Testis (tissue), 3 donors: ENCODE data around the gene LRRN2. TPM values are rescaled to one million over a fixed set of nuclear protein-coding genes. Genes with fewer than 3 reads are reported as not detected.

Source experiments
- DNase-seq: peaks from one replicate; pipeline ENCODE4 v3.0.0-alpha.2; 2019
- H3K27ac ChIP-seq, 2 donors: fragments of 200-600 bp; sonication (generic); one replicate each; pipeline ENCODE4 v1.5.1; 2019
- H3K27me3 ChIP-seq: fragments of 200-600 bp; sonication (generic); one replicate; pipeline ENCODE4 v1.5.1; 2019
- H3K36me3 ChIP-seq: fragments of 200-600 bp; sonication (generic); one replicate; pipeline ENCODE4 v1.5.1; 2017; ENCODE audit warnings: low read depth; ENCODE audit errors: missing control alignments
- H3K4me1 ChIP-seq: fragments of 200-600 bp; sonication (generic); one replicate; pipeline ENCODE4 v1.5.1; 2019
- H3K4me3 ChIP-seq, 2 donors: fragments of 200-600 bp; sonication (generic); one replicate each; pipeline ENCODE4 v1.5.1; 2017 to 2019
- H3K9me3 ChIP-seq: fragments of 200-600 bp; sonication (generic); one replicate; pipeline ENCODE4 v1.5.1; 2017
- POLR2A ChIP-seq: fragments of 450-650 bp; IDR thresholded peaks from one replicate; pipeline ENCODE4 v1.6.1; 2017; ENCODE audit warnings: antibody characterized with exemption, mild to moderate bottlenecking, moderate library complexity
- WGBS, 2 donors: methylation state at CpG; one replicate each; pipeline ENCODE4 v1.1.5; 2018; 5-methylcytosine and 5-hydroxymethylcytosine counted together
- intact Hi-C: fragments of 100-400 bp; cut with DNase I; formaldehyde crosslinking; loops from one replicate; pipeline ENCODE4 v1.15.1; 2023; ENCODE audit warnings: low total_unique reads
- polyA plus RNA-seq: library from polyadenylated mRNA; stranded (reverse); fragments of 350-450 nt; fragmentation: Illumina TruSeq; extraction: RNeasy Lipid Tissue Mini Kit (QIAGEN cat#74804); gene quantifications from one replicate; pipeline ENCODE4 v1.2.3, GENCODE V29; 2014; ENCODE audit warnings: low read depth, low replicate concordance; ENCODE audit not compliant: insufficient read depth
- total RNA-seq, 2 donors: library from RNA; depleted of rRNA; stranded (reverse); fragments of >200 nt; gene quantifications; one replicate each; pipeline ENCODE4 v1.2.3, GENCODE V29; 2016
- TF ChIP-seq, protein P1 (sequence below), 3 experiments: fragments of 450-650 bp in 2 of 3; fragments of 200-600 bp in 1 of 3; sonication (generic) in 1 of 3; IDR thresholded peaks; one replicate each; pipeline ENCODE4 v1.5.1; 2016 to 2019; ENCODE audit warnings: antibody characterized with exemption in 3 of 3, mild to moderate bottlenecking in 2 of 3, moderate library complexity in 1 of 3

Gene LRRN2
- total and polyA plus RNA-seq, 3 donors from 2014 or later, result 16.7 to 27.4 (median 19.5) TPM

DNA sequence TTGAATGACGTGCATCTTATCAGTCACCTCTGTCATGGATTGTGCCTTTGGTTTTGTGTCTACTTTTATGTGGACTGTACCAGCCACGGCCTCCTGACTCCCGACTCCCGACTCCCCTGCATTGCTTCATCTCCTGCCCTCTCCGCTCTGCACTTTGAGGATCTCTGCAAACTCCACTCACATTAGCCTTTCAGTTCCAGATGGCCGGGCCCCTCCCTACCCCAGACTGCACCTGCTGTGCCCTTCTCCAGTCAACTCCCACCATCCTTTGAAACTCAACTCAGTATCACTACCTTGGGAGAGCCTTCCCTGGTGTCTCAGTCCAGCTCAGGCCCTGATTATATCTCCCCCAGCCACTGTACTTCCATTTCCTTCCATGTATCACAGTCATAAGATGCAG lies 97.9 kb downstream of the LRRN2 start:
- H3K4me1 ChIP-seq, result no peaks in the 10 kb centered on the region
- no peaks in the 10 kb centered on the region for H3K9me3 ChIP-seq
- WGBS, 2 donors, result 82 to 88% methylated on average over 5 to 6 of the region's 6 CpGs
- no peaks in the 10 kb centered on the region for H3K36me3 ChIP-seq
- DNase-seq, result no peak
- H3K4me3 ChIP-seq, result no peak overlapping the region
- H3K27me3 ChIP-seq, result no peaks in the 10 kb centered on the region
- intact Hi-C loops, result no loop called here
- H3K27ac ChIP-seq, result no peak overlapping the region
- TF ChIP-seq, protein P1, sequence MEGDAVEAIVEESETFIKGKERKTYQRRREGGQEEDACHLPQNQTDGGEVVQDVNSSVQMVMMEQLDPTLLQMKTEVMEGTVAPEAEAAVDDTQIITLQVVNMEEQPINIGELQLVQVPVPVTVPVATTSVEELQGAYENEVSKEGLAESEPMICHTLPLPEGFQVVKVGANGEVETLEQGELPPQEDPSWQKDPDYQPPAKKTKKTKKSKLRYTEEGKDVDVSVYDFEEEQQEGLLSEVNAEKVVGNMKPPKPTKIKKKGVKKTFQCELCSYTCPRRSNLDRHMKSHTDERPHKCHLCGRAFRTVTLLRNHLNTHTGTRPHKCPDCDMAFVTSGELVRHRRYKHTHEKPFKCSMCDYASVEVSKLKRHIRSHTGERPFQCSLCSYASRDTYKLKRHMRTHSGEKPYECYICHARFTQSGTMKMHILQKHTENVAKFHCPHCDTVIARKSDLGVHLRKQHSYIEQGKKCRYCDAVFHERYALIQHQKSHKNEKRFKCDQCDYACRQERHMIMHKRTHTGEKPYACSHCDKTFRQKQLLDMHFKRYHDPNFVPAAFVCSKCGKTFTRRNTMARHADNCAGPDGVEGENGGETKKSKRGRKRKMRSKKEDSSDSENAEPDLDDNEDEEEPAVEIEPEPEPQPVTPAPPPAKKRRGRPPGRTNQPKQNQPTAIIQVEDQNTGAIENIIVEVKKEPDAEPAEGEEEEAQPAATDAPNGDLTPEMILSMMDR (IDR thresholded peaks at IDR 0.05), result no peak

DNA sequence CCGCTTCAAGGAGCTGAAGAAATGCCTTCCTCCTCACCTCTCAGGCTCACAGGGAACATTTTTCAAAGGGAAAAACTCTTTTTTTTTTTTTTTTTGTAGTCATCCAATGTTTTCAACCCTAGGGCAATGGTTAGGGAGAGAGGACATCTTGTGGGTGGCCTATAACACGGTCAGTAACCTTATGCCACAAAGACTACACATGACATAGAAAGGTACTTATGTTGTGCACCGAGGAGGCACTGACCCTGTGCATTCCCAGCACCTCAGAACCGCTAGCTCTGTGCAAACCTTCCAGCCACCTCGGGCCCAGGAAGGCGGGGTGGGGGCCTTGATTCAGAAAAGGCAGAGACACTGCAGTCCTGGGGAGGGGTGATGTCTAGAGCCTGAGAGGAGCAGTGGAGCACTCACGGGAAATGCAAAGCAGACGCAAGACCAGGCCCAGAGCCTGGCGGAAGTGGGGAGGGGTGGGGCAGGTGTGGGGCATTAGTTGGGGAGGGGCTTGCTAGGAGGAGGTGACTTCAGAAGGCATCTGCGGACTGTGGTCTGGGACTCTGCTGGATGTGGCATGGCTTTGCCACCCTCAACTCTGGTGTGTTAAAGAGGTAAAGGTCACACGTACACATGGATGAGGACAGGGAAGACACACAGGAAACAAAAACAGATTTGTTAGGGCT lies 100.7 kb downstream of the LRRN2 start:
- intact Hi-C loops, result no loop called here
- Histone ChIP-seq H3K27ac (no peak overlapping the region), H3K27me3 (no peaks in the 10 kb centered on the region), H3K4me3 (no peak overlapping the region), H3K36me3 (no peaks in the 10 kb centered on the region), H3K4me1 (no peaks in the 10 kb centered on the region), H3K9me3 (no peaks in the 10 kb centered on the region)
- WGBS, 2 donors, result 81 to 88% methylated on average over 11 of the region's 11 CpGs
- TF ChIP-seq, protein P1 (IDR thresholded peaks at IDR 0.05), result no peak
- no peak for TF ChIP-seq POLR2A
- no peak for DNase-seq

DNA sequence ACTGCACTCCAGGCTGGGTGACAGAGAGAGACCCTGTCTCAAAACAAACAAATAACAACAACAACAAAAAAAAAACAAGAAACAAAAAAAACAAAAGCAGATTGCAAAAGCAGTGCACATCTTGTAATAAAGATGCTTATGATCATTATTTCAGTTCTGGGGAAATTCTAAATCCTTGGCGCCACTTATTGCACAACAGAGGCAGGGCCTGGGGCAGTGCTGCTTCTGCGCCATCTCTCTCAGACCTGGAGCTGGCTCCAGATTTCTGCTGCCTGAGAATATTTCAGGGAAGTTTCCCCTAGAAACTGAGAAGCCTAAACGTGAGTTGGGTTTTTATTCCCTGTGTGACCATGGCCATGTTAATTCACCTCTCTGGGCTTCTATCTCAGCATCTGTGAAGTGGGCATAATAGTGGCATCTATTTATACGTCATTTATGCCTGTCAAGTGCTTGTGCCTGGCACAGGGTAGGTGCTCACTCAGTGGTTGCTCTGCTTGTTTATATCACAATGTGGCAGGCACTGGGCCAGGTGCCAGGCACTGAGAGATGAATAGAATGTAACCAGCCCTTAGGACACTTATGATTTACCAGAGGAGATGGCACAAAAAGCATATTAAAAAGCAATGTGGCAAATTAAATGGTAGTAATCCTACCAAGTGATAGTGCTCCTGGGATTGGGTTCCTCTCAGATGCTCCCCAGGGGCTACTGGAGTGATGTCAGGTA lies 101.5 kb downstream of the LRRN2 start:
- DNase-seq, result peak; percentile 79
- H3K27me3 ChIP-seq, result no peaks in the 10 kb centered on the region
- no peaks in the 10 kb centered on the region for H3K36me3 ChIP-seq
- intact Hi-C loops, result no loop called here
- no peak overlapping the region for H3K4me3 ChIP-seq
- H3K27ac ChIP-seq, result no peak overlapping the region
- 80 to 81% methylated on average over 4 of the region's 4 CpGs for WGBS, 2 donors
- TF ChIP-seq, protein P1 (IDR thresholded peaks at IDR 0.05), result no peak
- TF ChIP-seq POLR2A, result no peak
- H3K9me3 ChIP-seq, result no peaks in the 10 kb centered on the region
- H3K4me1 ChIP-seq, result peaks cover 4% of the 10 kb centered on the region

DNA sequence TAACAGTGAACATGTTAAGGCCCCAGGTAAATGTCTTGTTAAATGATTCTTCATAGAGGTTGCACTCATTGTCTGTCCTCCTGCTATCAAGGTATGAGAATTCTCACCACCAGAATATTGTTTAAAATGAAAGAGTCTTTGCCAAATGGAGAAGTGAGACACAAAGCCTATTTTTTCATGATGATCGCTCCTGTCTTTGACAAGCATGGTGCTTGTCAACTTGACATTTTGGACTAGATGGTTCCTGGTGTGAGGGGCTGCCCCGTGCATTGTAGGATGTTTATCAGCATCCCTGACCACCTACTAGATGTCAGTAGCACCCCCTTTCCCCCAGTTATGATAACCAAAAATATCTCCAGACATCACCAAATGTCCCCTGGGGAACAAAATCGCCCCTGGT lies 103.8 kb downstream of the LRRN2 start:
- H3K36me3 ChIP-seq, result no peaks in the 10 kb centered on the region
- no peaks in the 10 kb centered on the region for H3K27me3 ChIP-seq
- DNase-seq, result no peak
- intact Hi-C loops, result no loop called here
- no peak overlapping the region for H3K27ac ChIP-seq
- no peaks in the 10 kb centered on the region for H3K9me3 ChIP-seq
- H3K4me3 ChIP-seq, result no peak overlapping the region
- peaks cover 13% of the 10 kb centered on the region for H3K4me1 ChIP-seq
- TF ChIP-seq, protein P1 (IDR thresholded peaks at IDR 0.05), result no peak
- TF ChIP-seq POLR2A, result no peak
- 92 to 99% methylated on average over 3 of the region's 3 CpGs for WGBS, 2 donors
